GM12878 (cell line): Measurements from ENCODE around the gene KIF23. TPM values are rescaled to one million over a fixed set of nuclear protein-coding genes. Genes with fewer than 3 reads are reported as not detected.

Experiments
- ATAC-seq: fragments of 200-7000 bp; cut with Tn5 transposase; 3 replicates; pipeline ENCODE4 v1.9.1; 2020; ENCODE audit warnings: mild to moderate bottlenecking, moderate library complexity
- BruUV-seq: library from RNA; stranded (reverse); fragments of 400-500 nt; replicated peaks from 2 replicates; lab custom pipeline; 2021; lab: Mats Ljungman, UMichigan
- CTCF ChIA-PET: fragments of 300-600 bp; sonication (Branson Sonifier 250); formaldehyde crosslinking; extraction: SDS; loops from one replicate; lab custom pipeline; 2021; ENCODE audit warnings: inconsistent platforms; lab: Yijun Ruan, JAX
- POLR2A ChIA-PET: fragments of 350-600 bp; formaldehyde crosslinking; extraction: SDS; loops from one replicate; lab custom pipeline; 2021; ENCODE audit warnings: inconsistent platforms; lab: Charles Lee
- RAD21 ChIA-PET: fragments of 300-600 bp; sonication (Branson Sonifier 250); formaldehyde crosslinking; loops from one replicate; lab custom pipeline; 2023; ENCODE audit warnings: antibody characterized with exemption; ENCODE audit not compliant: unreplicated experiment; lab: Charles Lee
- SMC1A ChIA-PET: fragments of 300-600 bp; sonication (Branson Sonifier 250); formaldehyde crosslinking; loops from one replicate; lab custom pipeline; 2023; ENCODE audit not compliant: unreplicated experiment, uncharacterized antibody; lab: Charles Lee
- DNase-seq: peaks from one replicate; pipeline ENCODE4 v3.0.0-alpha.2; 2011; ENCODE audit warnings: low read depth, low spot score
- FAIRE-seq: peaks from 3 replicates; lab custom pipeline; 2011; peaks lifted over from hg19 to GRCh38; lab: Jason Lieb, UNC
- H2AFZ ChIP-seq: 2 replicates; pipeline ENCODE4 v1.6.0; 2011; ENCODE audit warnings: low read depth, low read length, control low read depth; ENCODE audit not compliant: control insufficient read depth
- H3K27ac ChIP-seq: 2 replicates; pipeline ENCODE4 v1.5.1; 2011; ENCODE audit warnings: control low read depth; ENCODE audit not compliant: control insufficient read depth, insufficient read depth
- H3K27me3 ChIP-seq, 2 experiments: replicated peaks in 1 of 2; 2 replicates each; pipeline versions ENCODE4 v1.6.0 to v1.6.1; 2011; ENCODE audit warnings: low read length in 1 of 2; ENCODE audit not compliant: control insufficient read depth in 2 of 2, insufficient read depth in 2 of 2
- H3K36me3 ChIP-seq, 2 experiments: 2 replicates each; pipeline ENCODE4 v1.5.1; 2011; ENCODE audit warnings: low read length in 1 of 2; ENCODE audit not compliant: control insufficient read depth in 2 of 2, insufficient read depth in 2 of 2
- H3K4me1 ChIP-seq: 2 replicates; pipeline ENCODE4 v1.6.1; 2011; ENCODE audit warnings: mild to moderate bottlenecking, low read length, moderate library complexity, mixed read lengths; ENCODE audit not compliant: control insufficient read depth, insufficient read depth
- H3K4me2 ChIP-seq: 2 replicates; pipeline ENCODE4 v1.6.0; 2011; ENCODE audit warnings: control low read depth; ENCODE audit not compliant: control insufficient read depth, insufficient read depth
- H3K4me3 ChIP-seq: fragments of 200-600 bp; sonication (generic); 2 replicates; pipeline ENCODE4 v1.5.1; 2016
- H3K79me2 ChIP-seq: 2 replicates; pipeline ENCODE4 v1.6.0; 2011; ENCODE audit warnings: low read length; ENCODE audit not compliant: control insufficient read depth, insufficient read depth
- H3K9ac ChIP-seq: 2 replicates; pipeline ENCODE4 v1.8.0; 2011; ENCODE audit warnings: low read length, control low read depth, mixed read lengths; ENCODE audit not compliant: control insufficient read depth, insufficient read depth
- H3K9me3 ChIP-seq: replicated peaks from 3 replicates; pipeline ENCODE4 v1.5.1; 2011; ENCODE audit warnings: mild to moderate bottlenecking, low read length; ENCODE audit not compliant: control insufficient read depth, insufficient read depth
- H4K20me1 ChIP-seq: 2 replicates; pipeline ENCODE4 v1.6.0; 2011; ENCODE audit not compliant: control insufficient read depth, insufficient read depth
- LARP7 ChIP-seq: fragments of 450-650 bp; IDR thresholded peaks from 2 replicates; pipeline ENCODE4 v1.6.1; 2017; ENCODE audit warnings: mild to moderate bottlenecking
- SMAD1 ChIP-seq: fragments of 450-650 bp; IDR thresholded peaks from 2 replicates; pipeline ENCODE4 v1.6.1; 2018; ENCODE audit warnings: mild to moderate bottlenecking, low read depth; ENCODE audit not compliant: partially characterized antibody
- TCF12 ChIP-seq: IDR thresholded peaks from 2 replicates; pipeline ENCODE4 v1.6.1; 2011; ENCODE audit warnings: low read depth, mild to moderate bottlenecking, low read length
- WGBS: methylation state at CpG from one replicate; pipeline ENCODE4 v1.1.6; 2016; ENCODE audit warnings: low lambda C conversion rate; ENCODE audit not compliant: insufficient replicate concordance, insufficient coverage; ENCODE audit errors: missing lambda C conversion rate; 5-methylcytosine and 5-hydroxymethylcytosine counted together
- in situ Hi-C: fragments of 300-500 bp; cut with MboI; formaldehyde crosslinking; loops from 9 replicates; pipeline ENCODE4 v1.14.3; 2018; ENCODE audit warnings: mixed read lengths
- intact Hi-C: fragments of 100-400 bp; cut with micrococcal nuclease; formaldehyde crosslinking; loops from one replicate; pipeline ENCODE4 v1.14.2; 2022; ENCODE audit not compliant: unreplicated experiment
- polyA plus RNA-seq, 11 experiments: library from polyadenylated mRNA; depleted of rRNA in 4 of 11; unstranded in 6 of 11; stranded (reverse) in 5 of 11; fragments of >200 nt; fragmentation: Nextera tagmentation in 4 of 11; fragmentation: Illumina TruSeq in 1 of 11; extraction: Ambion mirVana in 4 of 11; extraction: Trizol in 1 of 11; gene quantifications; 1 replicate in 1 of 11; 2 replicates in 10 of 11; pipeline versions ENCODE4 v1.2.1 to v1.2.3, GENCODE V29; 2011 to 2016; ENCODE audit warnings: inconsistent platforms in 2 of 11, missing spikeins in 2 of 11, low read depth in 1 of 11
- total RNA-seq, 4 experiments: library from RNA; depleted of rRNA in 3 of 4; stranded (reverse); fragments of >200 nt in 3 of 4; fragmentation: Illumina TruSeq in 1 of 4; extraction: Trizol in 1 of 4; gene quantifications; 2 replicates each; pipeline versions ENCODE4 v1.2.1 to v1.2.3, GENCODE V29; 2013 to 2021

Gene KIF23
- total and polyA plus RNA-seq, 10 of the 15 experiments (the other 5 are each of a cell fraction or from before 2014, with no cell fraction given): 28.0 to 62.5 (median 46.6) TPM

DNA sequence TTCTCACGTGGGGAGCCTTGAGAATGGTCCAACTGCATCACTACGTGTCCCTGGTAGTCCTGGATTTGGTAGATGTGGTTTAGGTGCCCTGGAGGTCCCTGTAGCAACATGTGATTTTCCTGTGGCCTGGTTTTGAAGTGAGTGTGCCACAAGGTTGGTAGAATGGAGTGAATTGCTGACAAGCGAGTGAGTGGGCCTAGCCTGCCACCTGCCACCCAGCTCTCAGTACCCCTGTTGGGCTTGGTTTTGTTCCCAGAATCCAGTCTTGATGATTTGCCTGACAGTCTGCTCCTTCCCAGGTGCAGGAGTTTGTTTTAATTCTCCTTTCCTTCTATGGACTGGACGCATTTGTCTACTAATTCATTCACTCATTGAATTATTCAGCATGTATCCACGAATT is 57.9 kb downstream of the KIF23 start:
- H2AFZ ChIP-seq: no peak overlapping the region
- WGBS: 24% methylated on average over 5 of the region's 5 CpGs
- H3K27ac ChIP-seq: no peak overlapping the region
- H3K9ac ChIP-seq: no peak overlapping the region
- peaks cover 15% of the 10 kb centered on the region for H3K4me1 ChIP-seq
- H3K36me3 ChIP-seq: no peaks in the 10 kb centered on the region
- FAIRE-seq (no peak), ATAC-seq (no peak), DNase-seq (no peak)
- TF ChIP-seq LARP7: no peak
- ChIA-PET POLR2A (no interaction called here), RAD21 (interaction anchor here (0.7 kb wide), 1 partner anchor 379 kb away, joined by 3 read pairs; no protein-coding TSS in a partner anchor), SMC1A (no interaction called here), CTCF (interaction anchor here (0.7 to 1.3 kb wide), 3 partner anchors 9 to 995 kb away, joined by 3 to 4 read pairs (median 4); no protein-coding TSS in a partner anchor)
- intact Hi-C loops: loop anchor here (10.0 kb wide), 1 partner anchor 1253 kb away; no protein-coding TSS in a partner anchor
- no peaks in the 10 kb centered on the region for H3K9me3 ChIP-seq
- no peaks in the 10 kb centered on the region for H3K27me3 ChIP-seq
- no peaks in the 10 kb centered on the region for H4K20me1 ChIP-seq
- no TSS peak for BruUV-seq
- H3K79me2 ChIP-seq: no peaks in the 10 kb centered on the region
- H3K4me2 ChIP-seq: no peak overlapping the region
- H3K4me3 ChIP-seq: no peak overlapping the region
- in situ Hi-C loops: loop anchor here (10.0 kb wide), 1 partner anchor 1253 kb away; no protein-coding TSS in a partner anchor

DNA sequence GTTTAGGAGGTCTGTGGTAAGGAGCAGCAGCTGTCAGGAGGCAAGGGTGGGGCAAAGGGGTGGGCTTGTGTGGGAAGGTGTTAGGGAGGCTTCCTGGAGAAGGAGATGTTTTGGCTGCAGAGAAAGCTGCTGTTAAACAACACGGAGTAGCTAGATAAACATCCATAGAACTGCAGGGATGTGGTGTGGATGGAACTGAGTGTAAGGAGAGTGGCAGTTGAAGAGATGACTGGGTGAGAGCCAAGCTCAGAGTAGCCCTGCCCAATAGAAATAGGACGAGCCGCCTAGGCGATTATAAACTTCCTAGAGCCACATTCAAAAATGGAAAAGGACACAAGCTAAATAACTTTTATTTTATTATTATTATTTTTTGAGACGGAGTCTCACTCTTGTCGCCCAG is 58.4 kb downstream of the KIF23 start:
- Histone ChIP-seq H4K20me1 (no peaks in the 10 kb centered on the region), H3K4me2 (no peak overlapping the region), H3K4me3 (no peak overlapping the region), H3K79me2 (no peaks in the 10 kb centered on the region), H2AFZ (no peak overlapping the region), H3K27me3 (no peaks in the 10 kb centered on the region), H3K36me3 (no peaks in the 10 kb centered on the region), H3K9ac (no peak overlapping the region), H3K9me3 (no peaks in the 10 kb centered on the region), H3K27ac (no peak overlapping the region), H3K4me1 (peaks cover 15% of the 10 kb centered on the region)
- 71% methylated on average over 6 of the region's 6 CpGs for WGBS
- TF ChIP-seq SMAD1 (no peak), TCF12 (no peak)
- CTCF ChIA-PET: interaction anchor here (1.2 kb wide), 1 partner anchor 995 kb away, joined by 3 read pairs; no protein-coding TSS in a partner anchor
- FAIRE-seq (no peak), ATAC-seq (no peak), DNase-seq (no peak)
- SMC1A ChIA-PET: no interaction called here
- POLR2A ChIA-PET: no interaction called here
- in situ Hi-C loops (loop anchor here (10.0 kb wide), 1 partner anchor 1252 kb away; no protein-coding TSS in a partner anchor), intact Hi-C loops (loop anchor here (10.0 kb wide), 1 partner anchor 1252 kb away; no protein-coding TSS in a partner anchor)
- RAD21 ChIA-PET: no interaction called here
- BruUV-seq: no TSS peak
